ENCODE measurements around the gene ENTPD8.

The ENTPD8 gene

DNA sequence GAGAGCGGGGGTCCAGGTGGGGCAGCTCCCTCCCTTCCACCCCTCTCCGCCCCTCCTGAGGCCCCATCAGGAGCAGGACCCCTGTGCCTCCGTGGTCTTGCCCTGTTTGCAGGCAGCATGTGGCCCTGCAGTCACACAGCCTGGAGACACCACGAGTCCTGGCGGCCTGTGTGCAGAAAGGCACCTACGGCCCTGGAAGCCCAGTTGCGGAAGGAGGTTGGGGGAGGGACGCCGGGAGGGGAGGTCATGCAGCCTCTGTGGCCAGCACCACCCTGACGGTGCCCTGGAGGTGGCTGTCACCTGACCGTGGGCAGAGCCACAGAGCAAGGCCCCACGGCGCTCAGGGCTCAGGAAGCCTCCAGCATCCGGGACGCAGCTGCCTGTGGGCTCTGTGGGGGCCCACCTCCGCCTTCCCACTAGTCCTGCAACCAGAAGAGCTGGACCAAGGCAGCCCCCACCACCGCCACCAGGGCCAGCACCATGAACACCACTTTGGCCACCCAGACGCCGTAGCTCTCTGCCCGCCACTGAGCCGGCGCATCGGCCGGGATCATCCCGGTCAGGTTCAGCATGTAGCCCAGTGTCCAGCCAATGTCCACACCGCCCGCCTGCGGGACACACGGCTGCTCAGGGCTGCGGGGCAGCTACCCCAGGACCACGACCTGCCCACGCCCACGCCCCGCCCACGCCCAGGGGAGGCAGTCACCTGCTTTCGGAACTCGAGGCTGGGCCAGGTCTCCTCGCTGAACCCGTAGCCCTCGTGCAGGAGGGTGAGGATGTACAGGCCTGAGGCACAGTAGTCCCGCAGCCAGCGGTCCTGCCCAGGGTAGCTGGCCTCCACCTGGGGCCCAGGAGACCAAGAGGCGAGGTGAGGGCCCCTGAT is 6.4 kb downstream of the ENTPD8 start:
- no peak for DNase-seq (ENCODE audit: low read depth)
- H3K4me3 ChIP-seq (ENCODE audit: low read depth, low read length) = no peak overlapping the region
- no peak for TF ChIP-seq CTCF (conservative IDR thresholded peaks at IDR 0.05; ENCODE audit: low read depth, low read length)

DNA sequence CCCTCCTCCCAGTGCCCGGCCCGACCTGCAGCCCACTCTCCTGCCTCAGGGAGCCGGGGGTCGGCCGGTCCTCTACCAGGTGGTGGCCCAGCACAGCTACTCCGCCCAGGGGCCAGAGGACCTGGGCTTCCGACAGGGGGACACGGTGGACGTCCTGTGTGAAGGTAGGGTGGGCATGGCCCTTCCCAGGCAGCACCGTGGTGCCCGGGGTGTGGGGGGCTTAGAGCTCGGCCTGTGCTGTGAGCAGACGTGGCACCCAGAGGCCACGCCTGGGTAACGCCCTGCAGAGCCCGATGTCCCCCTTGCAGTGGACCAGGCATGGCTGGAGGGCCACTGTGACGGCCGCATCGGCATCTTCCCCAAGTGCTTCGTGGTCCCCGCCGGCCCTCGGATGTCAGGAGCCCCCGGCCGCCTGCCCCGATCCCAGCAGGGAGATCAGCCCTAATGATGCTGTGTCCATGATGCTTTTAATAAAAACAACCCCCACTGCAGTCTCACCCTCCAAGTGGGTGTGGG is 7.2 kb downstream of the ENTPD8 start:
- H3K4me3 ChIP-seq (ENCODE audit: low read depth, low read length) = no peak overlapping the region
- DNase-seq (ENCODE audit: low read depth) = no peak
- no peak for TF ChIP-seq CTCF (conservative IDR thresholded peaks at IDR 0.05; ENCODE audit: low read depth, low read length)

GRCh38 chr9:137433349-137433915 is 7.7 kb downstream of the ENTPD8 start:
- no peak for TF ChIP-seq CTCF (conservative IDR thresholded peaks at IDR 0.05; ENCODE audit: low read depth, low read length)
- no peak for DNase-seq (ENCODE audit: low read depth)
- H3K4me3 ChIP-seq (ENCODE audit: low read depth, low read length) = no peak overlapping the region

DNA sequence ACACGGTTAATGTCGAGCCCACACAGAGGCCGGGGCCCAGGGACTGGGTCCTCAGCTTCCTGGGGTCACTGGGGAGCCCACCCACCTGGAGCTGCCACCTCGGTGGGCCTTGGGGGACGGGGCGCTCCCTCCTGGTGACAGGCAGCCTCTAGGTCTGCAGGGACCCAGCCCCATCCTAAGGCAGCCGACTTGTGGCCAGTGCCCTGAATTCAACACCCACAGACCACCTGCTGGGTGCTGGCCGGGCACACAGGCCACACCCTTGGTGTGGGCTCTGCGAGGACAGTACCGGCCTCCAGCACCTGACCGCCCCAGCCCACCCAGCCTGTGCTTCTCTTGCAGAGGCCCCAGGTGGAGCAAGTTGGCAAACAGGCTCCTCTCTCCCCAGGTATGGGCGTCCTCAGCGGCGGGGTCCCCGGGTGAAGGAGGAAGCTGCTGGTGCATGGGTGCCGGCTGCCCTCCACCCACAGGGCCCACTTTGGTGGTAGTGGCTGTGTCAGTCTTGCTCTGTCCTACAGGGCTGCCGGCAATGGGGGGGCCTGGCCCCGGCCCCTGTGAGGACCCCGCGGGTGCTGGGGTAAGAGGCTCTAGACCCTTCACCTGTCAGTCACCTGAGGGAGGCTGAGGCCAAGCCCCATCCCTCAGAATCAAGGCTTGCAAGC is 8.3 kb downstream of the ENTPD8 start:
- DNase-seq (ENCODE audit: low read depth) = no peak
- TF ChIP-seq CTCF (conservative IDR thresholded peaks at IDR 0.05; ENCODE audit: low read depth, low read length) = no peak
- H3K4me3 ChIP-seq (ENCODE audit: low read depth, low read length) = no peak overlapping the region

DNA sequence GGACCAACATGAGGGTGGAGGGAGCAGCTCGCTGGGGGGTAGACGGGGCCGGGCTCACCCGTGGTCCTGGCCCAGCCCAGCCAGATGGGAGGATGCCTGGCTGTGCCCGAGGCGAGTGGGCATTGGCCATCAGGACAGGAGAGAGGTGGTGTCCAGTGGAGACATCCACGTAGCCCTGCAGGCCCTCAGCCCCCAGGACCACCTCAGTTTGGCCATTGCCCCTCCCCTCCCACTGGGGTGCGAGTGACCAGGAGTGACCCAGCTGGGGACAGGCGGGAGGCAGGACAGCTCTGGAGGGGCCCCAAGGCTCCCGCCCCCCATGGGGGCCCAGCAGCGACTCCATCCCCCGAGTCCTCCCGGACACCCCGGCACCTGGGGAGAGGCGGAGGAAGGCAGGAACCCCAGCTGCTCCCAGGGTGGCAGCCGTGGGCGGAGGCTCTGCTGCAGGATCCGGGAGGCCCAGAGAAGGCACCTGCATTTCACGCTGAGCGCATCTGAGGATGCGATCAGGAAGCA is 9.7 kb downstream of the ENTPD8 start:
- H3K4me3 ChIP-seq (ENCODE audit: low read depth, low read length) = no peak overlapping the region
- DNase-seq (ENCODE audit: low read depth) = no peak
- TF ChIP-seq CTCF (conservative IDR thresholded peaks at IDR 0.05; ENCODE audit: low read depth, low read length) = no peak

- no peak for TF ChIP-seq CTCF (conservative IDR thresholded peaks at IDR 0.05; ENCODE audit: low read depth, low read length)
- no peak overlapping the region for H3K4me3 ChIP-seq (ENCODE audit: low read depth, low read length)
Measured at GRCh38 chr9:137430723-137431415, 10.3 kb downstream of the ENTPD8 start.

More at GRCh38 chr9:137430723-137431415, 10.3 kb downstream of the ENTPD8 start:
- no peak for DNase-seq (ENCODE audit: low read depth)
